A673 (cell line): ENCODE results near the gene ERF. TPM values are rescaled to one million over a fixed set of nuclear protein-coding genes. Genes with fewer than 3 reads are reported as not detected.

Experiments
- BruUV-seq: library from RNA; stranded (reverse); fragments of 400-500 nt; replicated peaks from 2 replicates; lab custom pipeline; 2021; lab: Mats Ljungman, UMichigan
- CTCF ChIA-PET: fragments of 300-600 bp; sonication (Branson Sonifier 250); formaldehyde crosslinking; loops from one replicate; lab custom pipeline; 2022; ENCODE audit warnings: antibody characterized with exemption; lab: Charles Lee
- POLR2A ChIA-PET: fragments of 300-600 bp; sonication (Branson Sonifier 250); formaldehyde crosslinking; loops from one replicate; lab custom pipeline; 2022; ENCODE audit warnings: antibody characterized with exemption; ENCODE audit not compliant: low non-redundant PET; lab: Charles Lee
- DNase-seq: peaks from one replicate; pipeline ENCODE4 v3.0.0-alpha.2; 2015; ENCODE audit warnings: low spot score
- H3K27ac ChIP-seq: fragments of 200-600 bp; sonication (generic); 2 replicates; pipeline ENCODE4 v1.5.1; 2016; ENCODE audit warnings: mixed run types, low read depth, mild to moderate bottlenecking, mixed read lengths, antibody characterized with exemption, low read length; ENCODE audit not compliant: poor library complexity, severe bottlenecking
- H3K27me3 ChIP-seq: fragments of 200-600 bp; sonication (generic); replicated peaks from 2 replicates; pipeline ENCODE4 v1.6.1; 2017; ENCODE audit warnings: mixed run types, low read depth, mild to moderate bottlenecking, mixed read lengths, antibody characterized with exemption, low read length; ENCODE audit not compliant: insufficient read depth, poor library complexity
- H3K36me3 ChIP-seq: fragments of 200-600 bp; sonication (generic); 2 replicates; pipeline ENCODE4 v1.6.1; 2016; ENCODE audit warnings: mixed run types, mild to moderate bottlenecking, mixed read lengths, antibody characterized with exemption, low read length; ENCODE audit not compliant: insufficient read depth, poor library complexity, severe bottlenecking
- H3K4me1 ChIP-seq: fragments of 200-600 bp; sonication (generic); 2 replicates; pipeline ENCODE4 v1.6.1; 2017; ENCODE audit warnings: mixed run types, mild to moderate bottlenecking, mixed read lengths, antibody characterized with exemption, low read length; ENCODE audit not compliant: insufficient read depth, poor library complexity, severe bottlenecking
- H3K4me3 ChIP-seq: fragments of 200-600 bp; sonication (generic); 2 replicates; pipeline ENCODE4 v1.5.1; 2016; ENCODE audit warnings: low read depth, mixed run types, mild to moderate bottlenecking, mixed read lengths, low read length; ENCODE audit not compliant: poor library complexity, severe bottlenecking
- H3K9me3 ChIP-seq: fragments of 200-600 bp; sonication (generic); 2 replicates; pipeline ENCODE4 v1.6.1; 2016; ENCODE audit warnings: mixed run types, low read depth, mild to moderate bottlenecking, mixed read lengths, antibody characterized with exemption, low read length; ENCODE audit not compliant: poor library complexity, severe bottlenecking
- CTCF ChIP-seq: fragments of 300-800, 200-600 bp; sonication (generic); conservative IDR thresholded peaks from 2 replicates; pipeline ENCODE4 v1.5.1; 2017; ENCODE audit warnings: low read depth, mild to moderate bottlenecking, antibody characterized with exemption, low read length, moderate library complexity, mixed read lengths
- EZH2 ChIP-seq: fragments of 200-600 bp; sonication (generic); IDR thresholded peaks from 2 replicates; pipeline ENCODE4 v1.6.1; 2017; ENCODE audit warnings: borderline replicate concordance, low read depth, mild to moderate bottlenecking, mixed read lengths, antibody characterized with exemption, low read length; ENCODE audit not compliant: poor library complexity, severe bottlenecking
- intact Hi-C: fragments of 100-400 bp; cut with micrococcal nuclease; formaldehyde crosslinking; loops from one replicate; pipeline ENCODE4 v1.10.0; 2022; ENCODE audit not compliant: unreplicated experiment
- total RNA-seq: library from RNA; stranded (reverse); gene quantifications from 2 replicates; pipeline ENCODE4 v1.2.3, GENCODE V29; 2021

The ERF gene
- total RNA-seq, 1 experiment from 2014 or later = 164 TPM

- intact Hi-C loops = no loop called here
- H3K4me3 ChIP-seq = no peak overlapping the region
- peaks cover 27% of the 10 kb centered on the region for H3K4me1 ChIP-seq
- DNase-seq = no peak
- BruUV-seq = no TSS peak
- peaks cover 8% of the 10 kb centered on the region for H3K36me3 ChIP-seq
- H3K9me3 ChIP-seq = no peaks in the 10 kb centered on the region
- CTCF ChIA-PET = no interaction called here
- H3K27me3 ChIP-seq = no peaks in the 10 kb centered on the region
- TF ChIP-seq CTCF (no peak), EZH2 (no peak)
- POLR2A ChIA-PET = no interaction called here
- no peak overlapping the region for H3K27ac ChIP-seq
Observed at GRCh38 chr19:42274065-42274682, 19.2 kb upstream of the ERF start.

DNA sequence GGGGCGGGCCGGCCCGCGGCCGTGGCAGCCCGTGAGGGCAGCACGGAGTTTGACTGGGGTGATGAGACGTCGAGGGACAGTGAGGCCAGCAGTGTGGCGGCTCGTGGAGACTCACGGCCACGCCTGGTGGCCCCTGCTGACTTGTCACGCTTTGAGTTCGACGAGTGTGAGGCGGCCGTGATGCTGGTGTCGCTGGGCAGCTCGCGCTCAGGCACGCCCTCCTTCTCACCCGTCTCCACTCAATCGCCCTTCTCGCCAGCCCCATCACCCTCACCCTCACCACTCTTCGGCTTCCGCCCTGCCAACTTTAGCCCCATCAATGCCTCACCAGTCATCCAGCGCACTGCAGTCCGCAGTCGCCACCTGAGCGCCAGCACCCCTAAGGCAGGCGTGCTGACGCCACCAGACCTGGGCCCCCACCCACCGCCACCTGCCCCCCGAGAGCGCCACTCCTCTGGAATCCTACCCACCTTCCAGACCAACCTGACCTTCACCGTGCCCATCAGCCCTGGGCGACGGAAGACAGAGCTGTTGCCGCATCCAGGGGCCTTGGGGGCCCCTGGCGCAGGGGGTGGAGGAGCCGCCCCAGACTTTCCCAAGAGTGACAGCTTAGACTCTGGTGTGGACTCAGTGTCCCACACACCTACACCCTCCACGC is 18.6 kb upstream of the ERF start:
- no peak for DNase-seq
- Histone ChIP-seq H3K4me1 (peaks cover 22% of the 10 kb centered on the region), H3K27me3 (no peaks in the 10 kb centered on the region), H3K36me3 (peaks cover 8% of the 10 kb centered on the region), H3K27ac (no peak overlapping the region), H3K4me3 (no peak overlapping the region), H3K9me3 (no peaks in the 10 kb centered on the region)
- TF ChIP-seq CTCF = no peak
- TF ChIP-seq EZH2 = no peak
- POLR2A ChIA-PET = no interaction called here
- no TSS peak for BruUV-seq
- CTCF ChIA-PET = no interaction called here
- intact Hi-C loops = no loop called here

GRCh38 chr19:42272989-42273406 is 18.1 kb upstream of the ERF start:
- intact Hi-C loops = no loop called here
- TF ChIP-seq CTCF (no peak), EZH2 (no peak)
- Histone ChIP-seq H3K36me3 (peaks cover 8% of the 10 kb centered on the region), H3K27ac (no peak overlapping the region), H3K27me3 (no peaks in the 10 kb centered on the region), H3K4me1 (peaks cover 17% of the 10 kb centered on the region), H3K4me3 (no peak overlapping the region), H3K9me3 (no peaks in the 10 kb centered on the region)
- DNase-seq = no peak
- ChIA-PET POLR2A (no interaction called here), CTCF (interaction anchor here (0.6 kb wide), 1 partner anchor 111 kb away, joined by 3 read pairs; no protein-coding TSS in a partner anchor)
- no TSS peak for BruUV-seq
